ENCODE data around the gene LDB1. TPM values are rescaled to one million over a fixed set of nuclear protein-coding genes. Genes with fewer than 3 reads are reported as not detected.

LDB1 gene
- total and polyA plus RNA-seq, 10 of the 15 experiments (the other 5 are each of a cell fraction or from before 2014, with no cell fraction given), result 1.7 to 71.5 (median 36.9) TPM

- Histone ChIP-seq H3K4me1 (ENCODE audit: control insufficient read depth, insufficient read depth, low read length) (no peaks in the 10 kb centered on the region), H3K27ac (ENCODE audit: control insufficient read depth, insufficient read depth) (no peak overlapping the region), H3K27me3 (replicated peaks in 1 of 2; ENCODE audit: control insufficient read depth in 2 of 2, insufficient read depth in 2 of 2, low read length in 1 of 2) (no peaks in the 10 kb centered on the region), H3K4me2 (ENCODE audit: control insufficient read depth, insufficient read depth) (no peak overlapping the region), H3K4me3 (no peak overlapping the region), H3K9me3 (replicated peaks; ENCODE audit: control insufficient read depth, insufficient read depth, low read length) (no peaks in the 10 kb centered on the region), H3K36me3 (ENCODE audit: control insufficient read depth in 2 of 2, insufficient read depth in 2 of 2, low read length in 1 of 2) (no peaks in the 10 kb centered on the region), H3K9ac (ENCODE audit: control insufficient read depth, insufficient read depth, low read length) (no peak overlapping the region), H2AFZ (ENCODE audit: control insufficient read depth, low read depth, low read length) (no peak overlapping the region), H3K79me2 (ENCODE audit: control insufficient read depth, insufficient read depth, low read length) (no peaks in the 10 kb centered on the region), H4K20me1 (ENCODE audit: control insufficient read depth, insufficient read depth) (no peaks in the 10 kb centered on the region)
- 69% methylated on average over 5 of the region's 5 CpGs for WGBS (ENCODE audit: insufficient coverage, insufficient replicate concordance, low lambda C conversion rate, missing lambda C conversion rate)
- TF ChIP-seq SKIL (IDR thresholded peaks at IDR 0.05; ENCODE audit: low read depth, poor library complexity, severe bottlenecking) (no peak), CUX1 (IDR thresholded peaks at IDR 0.05; ENCODE audit: insufficient replicate concordance, low read depth, low read length) (no peak), CEBPZ (IDR thresholded peaks at IDR 0.05; ENCODE audit: low read depth, low read length) (no peak), SREBF1 (IDR thresholded peaks at IDR 0.05; ENCODE audit: low read length) (no peak)
- TF ChIP-seq, protein P1, sequence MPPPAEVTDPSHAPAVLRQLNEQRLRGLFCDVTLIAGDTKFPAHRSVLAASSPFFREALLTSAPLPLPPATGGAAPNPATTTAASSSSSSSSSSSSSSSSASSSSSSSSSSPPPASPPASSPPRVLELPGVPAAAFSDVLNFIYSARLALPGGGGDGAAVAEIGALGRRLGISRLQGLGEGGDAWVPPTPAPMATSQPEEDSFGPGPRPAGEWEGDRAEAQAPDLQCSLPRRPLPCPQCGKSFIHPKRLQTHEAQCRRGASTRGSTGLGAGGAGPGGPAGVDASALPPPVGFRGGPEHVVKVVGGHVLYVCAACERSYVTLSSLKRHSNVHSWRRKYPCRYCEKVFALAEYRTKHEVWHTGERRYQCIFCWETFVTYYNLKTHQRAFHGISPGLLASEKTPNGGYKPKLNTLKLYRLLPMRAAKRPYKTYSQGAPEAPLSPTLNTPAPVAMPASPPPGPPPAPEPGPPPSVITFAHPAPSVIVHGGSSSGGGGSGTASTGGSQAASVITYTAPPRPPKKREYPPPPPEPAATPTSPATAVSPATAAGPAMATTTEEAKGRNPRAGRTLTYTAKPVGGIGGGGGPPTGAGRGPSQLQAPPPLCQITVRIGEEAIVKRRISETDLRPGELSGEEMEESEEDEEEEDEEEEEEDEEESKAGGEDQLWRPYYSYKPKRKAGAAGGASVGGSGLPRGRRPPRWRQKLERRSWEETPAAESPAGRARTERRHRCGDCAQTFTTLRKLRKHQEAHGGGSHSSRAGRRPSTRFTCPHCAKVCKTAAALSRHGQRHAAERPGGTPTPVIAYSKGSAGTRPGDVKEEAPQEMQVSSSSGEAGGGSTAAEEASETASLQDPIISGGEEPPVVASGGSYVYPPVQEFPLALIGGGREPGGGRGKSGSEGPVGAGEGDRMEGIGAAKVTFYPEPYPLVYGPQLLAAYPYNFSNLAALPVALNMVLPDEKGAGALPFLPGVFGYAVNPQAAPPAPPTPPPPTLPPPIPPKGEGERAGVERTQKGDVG (CRISPR knock-in tag; IDR thresholded peaks at IDR 0.05), result no peak
- FAIRE-seq (no peak), ATAC-seq (no peak), DNase-seq (ENCODE audit: low read depth, low spot score) (no peak)
- intact Hi-C loops (cut with micrococcal nuclease; ENCODE audit: unreplicated experiment), result no loop called here
- no TSS peak for BruUV-seq (replicated peaks)
- in situ Hi-C loops (cut with MboI), result no loop called here
- ChIA-PET SMC1A (ENCODE audit: uncharacterized antibody, unreplicated experiment) (interaction anchor here (1.0 to 1.4 kb wide), 4 partner anchors 8 to 85 kb away, joined by 3 to 4 read pairs (median 3); no protein-coding TSS in a partner anchor), POLR2A (interaction anchor here (0.6 to 0.9 kb wide), 4 partner anchors 12 to 1230 kb away, joined by 3 to 4 read pairs (median 3); no protein-coding TSS in a partner anchor), RAD21 (ENCODE audit: unreplicated experiment) (interaction anchor here (0.6 kb wide), 1 partner anchor 303 kb away, joined by 3 read pairs; no protein-coding TSS in a partner anchor), CTCF (interaction anchor here (0.6 to 1.4 kb wide), 5 partner anchors 12 to 368 kb away, joined by 3 to 6 read pairs (median 3); no protein-coding TSS in a partner anchor)
Measured at GRCh38 chr10:102101152-102101551, 19.0 kb downstream of the LDB1 start.

Data from GM12878 (cell line).